H1 (cell line): ENCODE data around the gene MEX3C. TPM values are rescaled to one million over a fixed set of nuclear protein-coding genes. Genes with fewer than 3 reads are reported as not detected.

ENCODE experiments used
- CBX5 ChIP-seq: fragments of 300-800, 300-1000 bp; sonication (generic); IDR thresholded peaks from 2 replicates; pipeline ENCODE4 v1.7.1; 2016; ENCODE audit warnings: antibody characterized with exemption, low read length, low read depth
- CTBP2 ChIP-seq: IDR thresholded peaks from 2 replicates; pipeline ENCODE4 v1.7.0; 2011; ENCODE audit warnings: borderline replicate concordance, mild to moderate bottlenecking, moderate library complexity, mixed read lengths, low read length; ENCODE audit not compliant: insufficient read depth, insufficient read length
- JUN ChIP-seq: IDR thresholded peaks from 2 replicates; pipeline ENCODE4 v1.6.1; 2011; ENCODE audit warnings: low read depth, mild to moderate bottlenecking, improper control_type of control experiment, low read length
- JUND ChIP-seq: IDR thresholded peaks from 2 replicates; pipeline ENCODE4 v1.6.1; 2011; ENCODE audit warnings: mild to moderate bottlenecking, improper control_type of control experiment, low read length
- PHF8 ChIP-seq: fragments of 200-600 bp; sonication (generic); conservative IDR thresholded peaks from 2 replicates; pipeline ENCODE4 v1.7.1; 2012; ENCODE audit warnings: low read depth, mild to moderate bottlenecking, inconsistent platforms, low read length, moderate library complexity
- RAD21 ChIP-seq, 2 experiments: IDR thresholded peaks in 1 of 2; conservative IDR thresholded peaks in 1 of 2; 2 replicates each; pipeline ENCODE4 v1.6.1; 2011; ENCODE audit warnings: low read depth in 2 of 2, low read length in 2 of 2, improper control_type of control experiment in 1 of 2, inconsistent platforms in 1 of 2, mild to moderate bottlenecking in 1 of 2, moderate library complexity in 1 of 2
- RXRA ChIP-seq: IDR thresholded peaks from 2 replicates; pipeline ENCODE4 v1.6.1; 2011; ENCODE audit warnings: low read depth, mild to moderate bottlenecking, low read length, moderate library complexity; ENCODE audit not compliant: insufficient read depth
- SP2 ChIP-seq: IDR thresholded peaks from 2 replicates; pipeline ENCODE4 v1.6.1; 2012; ENCODE audit warnings: mild to moderate bottlenecking, low read length, inconsistent platforms
- TCF12 ChIP-seq: IDR thresholded peaks from 2 replicates; pipeline ENCODE4 v1.6.1; 2011; ENCODE audit warnings: low read depth, mild to moderate bottlenecking, low read length
- polyA plus RNA-seq, 7 experiments: library from polyadenylated mRNA; depleted of rRNA in 3 of 7; stranded (reverse) in 5 of 7; unstranded in 2 of 7; fragments of >200 nt in 5 of 7; fragments of 200-250 nt in 2 of 7; gene quantifications; 1 replicate in 5 of 7; 2 replicates in 1 of 7; 4 replicates in 1 of 7; pipeline versions ENCODE4 v1.2.1 to v1.2.3, GENCODE V29; 2011 to 2013; ENCODE audit warnings: missing spikeins in 2 of 7, mixed read lengths in 2 of 7
- total RNA-seq: library from RNA; stranded (reverse); fragmentation: NEBNext Ultra II Directional; extraction: Animal tissue kit (Norgen Biotek cat#: 25700); gene quantifications from 2 replicates; pipeline ENCODE4 v1.2.1, GENCODE V29; 2021
- TF ChIP-seq, protein P1 (sequence below): fragments of 300-600 bp; sonication (generic); IDR thresholded peaks from 2 replicates; pipeline ENCODE4 v1.7.1; 2012; ENCODE audit warnings: low read length, moderate library complexity, mild to moderate bottlenecking, inconsistent platforms; ENCODE audit not compliant: insufficient replicate concordance
- TF ChIP-seq, protein P2 (sequence below): IDR thresholded peaks from 2 replicates; pipeline ENCODE4 v1.6.1; 2012; ENCODE audit warnings: inconsistent platforms

MEX3C gene
- total and polyA plus RNA-seq, 2 of the 8 experiments (the other 6 are each of a cell fraction or from before 2014, with no cell fraction given), result 48.2 to 103 TPM

DNA sequence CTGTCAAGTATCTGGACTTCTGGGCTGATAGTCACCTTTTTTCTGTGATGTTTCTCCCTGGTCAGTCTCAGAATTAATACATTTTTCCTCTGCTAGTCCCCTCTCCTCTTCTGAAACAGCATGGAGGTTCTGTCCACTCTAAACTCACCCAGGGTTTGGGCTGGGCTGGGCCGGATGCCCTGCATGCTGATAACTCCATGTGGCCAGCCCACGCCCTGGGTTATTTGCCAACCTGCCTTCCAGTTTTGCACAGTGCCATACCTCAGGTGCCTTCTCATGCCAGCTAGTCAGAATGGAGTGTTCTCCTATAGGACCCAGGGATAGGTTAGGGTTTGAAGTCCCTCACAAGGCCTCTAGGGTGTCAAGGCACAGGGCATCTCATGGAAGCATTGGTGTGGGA, 32.2 kb downstream of the MEX3C start (continued):
- TF ChIP-seq, protein P1, sequence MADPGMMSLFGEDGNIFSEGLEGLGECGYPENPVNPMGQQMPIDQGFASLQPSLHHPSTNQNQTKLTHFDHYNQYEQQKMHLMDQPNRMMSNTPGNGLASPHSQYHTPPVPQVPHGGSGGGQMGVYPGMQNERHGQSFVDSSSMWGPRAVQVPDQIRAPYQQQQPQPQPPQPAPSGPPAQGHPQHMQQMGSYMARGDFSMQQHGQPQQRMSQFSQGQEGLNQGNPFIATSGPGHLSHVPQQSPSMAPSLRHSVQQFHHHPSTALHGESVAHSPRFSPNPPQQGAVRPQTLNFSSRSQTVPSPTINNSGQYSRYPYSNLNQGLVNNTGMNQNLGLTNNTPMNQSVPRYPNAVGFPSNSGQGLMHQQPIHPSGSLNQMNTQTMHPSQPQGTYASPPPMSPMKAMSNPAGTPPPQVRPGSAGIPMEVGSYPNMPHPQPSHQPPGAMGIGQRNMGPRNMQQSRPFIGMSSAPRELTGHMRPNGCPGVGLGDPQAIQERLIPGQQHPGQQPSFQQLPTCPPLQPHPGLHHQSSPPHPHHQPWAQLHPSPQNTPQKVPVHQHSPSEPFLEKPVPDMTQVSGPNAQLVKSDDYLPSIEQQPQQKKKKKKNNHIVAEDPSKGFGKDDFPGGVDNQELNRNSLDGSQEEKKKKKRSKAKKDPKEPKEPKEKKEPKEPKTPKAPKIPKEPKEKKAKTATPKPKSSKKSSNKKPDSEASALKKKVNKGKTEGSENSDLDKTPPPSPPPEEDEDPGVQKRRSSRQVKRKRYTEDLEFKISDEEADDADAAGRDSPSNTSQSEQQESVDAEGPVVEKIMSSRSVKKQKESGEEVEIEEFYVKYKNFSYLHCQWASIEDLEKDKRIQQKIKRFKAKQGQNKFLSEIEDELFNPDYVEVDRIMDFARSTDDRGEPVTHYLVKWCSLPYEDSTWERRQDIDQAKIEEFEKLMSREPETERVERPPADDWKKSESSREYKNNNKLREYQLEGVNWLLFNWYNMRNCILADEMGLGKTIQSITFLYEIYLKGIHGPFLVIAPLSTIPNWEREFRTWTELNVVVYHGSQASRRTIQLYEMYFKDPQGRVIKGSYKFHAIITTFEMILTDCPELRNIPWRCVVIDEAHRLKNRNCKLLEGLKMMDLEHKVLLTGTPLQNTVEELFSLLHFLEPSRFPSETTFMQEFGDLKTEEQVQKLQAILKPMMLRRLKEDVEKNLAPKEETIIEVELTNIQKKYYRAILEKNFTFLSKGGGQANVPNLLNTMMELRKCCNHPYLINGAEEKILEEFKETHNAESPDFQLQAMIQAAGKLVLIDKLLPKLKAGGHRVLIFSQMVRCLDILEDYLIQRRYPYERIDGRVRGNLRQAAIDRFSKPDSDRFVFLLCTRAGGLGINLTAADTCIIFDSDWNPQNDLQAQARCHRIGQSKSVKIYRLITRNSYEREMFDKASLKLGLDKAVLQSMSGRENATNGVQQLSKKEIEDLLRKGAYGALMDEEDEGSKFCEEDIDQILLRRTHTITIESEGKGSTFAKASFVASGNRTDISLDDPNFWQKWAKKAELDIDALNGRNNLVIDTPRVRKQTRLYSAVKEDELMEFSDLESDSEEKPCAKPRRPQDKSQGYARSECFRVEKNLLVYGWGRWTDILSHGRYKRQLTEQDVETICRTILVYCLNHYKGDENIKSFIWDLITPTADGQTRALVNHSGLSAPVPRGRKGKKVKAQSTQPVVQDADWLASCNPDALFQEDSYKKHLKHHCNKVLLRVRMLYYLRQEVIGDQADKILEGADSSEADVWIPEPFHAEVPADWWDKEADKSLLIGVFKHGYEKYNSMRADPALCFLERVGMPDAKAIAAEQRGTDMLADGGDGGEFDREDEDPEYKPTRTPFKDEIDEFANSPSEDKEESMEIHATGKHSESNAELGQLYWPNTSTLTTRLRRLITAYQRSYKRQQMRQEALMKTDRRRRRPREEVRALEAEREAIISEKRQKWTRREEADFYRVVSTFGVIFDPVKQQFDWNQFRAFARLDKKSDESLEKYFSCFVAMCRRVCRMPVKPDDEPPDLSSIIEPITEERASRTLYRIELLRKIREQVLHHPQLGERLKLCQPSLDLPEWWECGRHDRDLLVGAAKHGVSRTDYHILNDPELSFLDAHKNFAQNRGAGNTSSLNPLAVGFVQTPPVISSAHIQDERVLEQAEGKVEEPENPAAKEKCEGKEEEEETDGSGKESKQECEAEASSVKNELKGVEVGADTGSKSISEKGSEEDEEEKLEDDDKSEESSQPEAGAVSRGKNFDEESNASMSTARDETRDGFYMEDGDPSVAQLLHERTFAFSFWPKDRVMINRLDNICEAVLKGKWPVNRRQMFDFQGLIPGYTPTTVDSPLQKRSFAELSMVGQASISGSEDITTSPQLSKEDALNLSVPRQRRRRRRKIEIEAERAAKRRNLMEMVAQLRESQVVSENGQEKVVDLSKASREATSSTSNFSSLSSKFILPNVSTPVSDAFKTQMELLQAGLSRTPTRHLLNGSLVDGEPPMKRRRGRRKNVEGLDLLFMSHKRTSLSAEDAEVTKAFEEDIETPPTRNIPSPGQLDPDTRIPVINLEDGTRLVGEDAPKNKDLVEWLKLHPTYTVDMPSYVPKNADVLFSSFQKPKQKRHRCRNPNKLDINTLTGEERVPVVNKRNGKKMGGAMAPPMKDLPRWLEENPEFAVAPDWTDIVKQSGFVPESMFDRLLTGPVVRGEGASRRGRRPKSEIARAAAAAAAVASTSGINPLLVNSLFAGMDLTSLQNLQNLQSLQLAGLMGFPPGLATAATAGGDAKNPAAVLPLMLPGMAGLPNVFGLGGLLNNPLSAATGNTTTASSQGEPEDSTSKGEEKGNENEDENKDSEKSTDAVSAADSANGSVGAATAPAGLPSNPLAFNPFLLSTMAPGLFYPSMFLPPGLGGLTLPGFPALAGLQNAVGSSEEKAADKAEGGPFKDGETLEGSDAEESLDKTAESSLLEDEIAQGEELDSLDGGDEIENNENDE, result no peak
- no peak for TF ChIP-seq JUND
- TF ChIP-seq RXRA, result no peak
- TF ChIP-seq CBX5, result no peak
- TF ChIP-seq TCF12, result no peak
- TF ChIP-seq SP2, result no peak
- no peak for TF ChIP-seq CTBP2
- TF ChIP-seq, protein P2, sequence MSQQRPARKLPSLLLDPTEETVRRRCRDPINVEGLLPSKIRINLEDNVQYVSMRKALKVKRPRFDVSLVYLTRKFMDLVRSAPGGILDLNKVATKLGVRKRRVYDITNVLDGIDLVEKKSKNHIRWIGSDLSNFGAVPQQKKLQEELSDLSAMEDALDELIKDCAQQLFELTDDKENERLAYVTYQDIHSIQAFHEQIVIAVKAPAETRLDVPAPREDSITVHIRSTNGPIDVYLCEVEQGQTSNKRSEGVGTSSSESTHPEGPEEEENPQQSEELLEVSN, result no peak
- no peak for TF ChIP-seq JUN
- no peak for TF ChIP-seq RAD21 (IDR thresholded peaks at IDR 0.05 in 1 of 2, conservative IDR thresholded peaks at IDR 0.05 in 1 of 2; ENCODE audit: low read depth in 2 of 2, low read length in 2 of 2)
- no peak for TF ChIP-seq PHF8
